ENCODE measurements around the gene CAPN5.

The CAPN5 gene

GRCh38 chr11:77079666-77080065, 12.9 kb downstream of the CAPN5 start:
- in situ Hi-C loops (cut with MboI; ENCODE audit: low pct_unique_long_range_greater_than_20kb, low sequenced_read_pairs) = no loop called here
- no peak for DNase-seq

- in situ Hi-C loops (cut with MboI; ENCODE audit: low pct_unique_long_range_greater_than_20kb, low sequenced_read_pairs) = no loop called here
- DNase-seq = no peak
These were observed 14.0 kb downstream of the CAPN5 start for GRCh38 chr11:77080643-77081210.

- in situ Hi-C loops (cut with MboI; ENCODE audit: low pct_unique_long_range_greater_than_20kb, low sequenced_read_pairs) = no loop called here
- DNase-seq = no peak
These were observed 14.6 kb downstream of the CAPN5 start for GRCh38 chr11:77081381-77081851.

GRCh38 chr11:77081976-77082836, 15.4 kb downstream of the CAPN5 start:
- no peak for DNase-seq
- in situ Hi-C loops (cut with MboI; ENCODE audit: low pct_unique_long_range_greater_than_20kb, low sequenced_read_pairs) = no loop called here

- DNase-seq = peak; percentile 84
- in situ Hi-C loops (cut with MboI; ENCODE audit: low pct_unique_long_range_greater_than_20kb, low sequenced_read_pairs) = no loop called here
These were observed 16.2 kb downstream of the CAPN5 start for GRCh38 chr11:77082838-77083565.

- DNase-seq = no peak
- in situ Hi-C loops (cut with MboI; ENCODE audit: low pct_unique_long_range_greater_than_20kb, low sequenced_read_pairs) = no loop called here
These were observed 16.9 kb downstream of the CAPN5 start for GRCh38 chr11:77083566-77084245.

GRCh38 chr11:77084581-77085191, 17.9 kb downstream of the CAPN5 start:
- no peak for DNase-seq
- in situ Hi-C loops (cut with MboI; ENCODE audit: low pct_unique_long_range_greater_than_20kb, low sequenced_read_pairs) = no loop called here

- in situ Hi-C loops (cut with MboI; ENCODE audit: low pct_unique_long_range_greater_than_20kb, low sequenced_read_pairs) = no loop called here
These were observed 18.9 kb downstream of the CAPN5 start for GRCh38 chr11:77085652-77086051.

GRCh38 chr11:77086521-77087472, 20.0 kb downstream of the CAPN5 start:
- in situ Hi-C loops (cut with MboI; ENCODE audit: low pct_unique_long_range_greater_than_20kb, low sequenced_read_pairs) = no loop called here
- no peak for DNase-seq

More at GRCh38 chr11:77085652-77086051, 18.9 kb downstream of the CAPN5 start:
- DNase-seq = no peak

- no peak for DNase-seq
- in situ Hi-C loops (cut with MboI; ENCODE audit: low pct_unique_long_range_greater_than_20kb, low sequenced_read_pairs) = no loop called here
These were observed 21.0 kb downstream of the CAPN5 start for GRCh38 chr11:77087723-77088225.

- in situ Hi-C loops (cut with MboI; ENCODE audit: low pct_unique_long_range_greater_than_20kb, low sequenced_read_pairs) = no loop called here
- DNase-seq = no peak
These were observed 21.6 kb downstream of the CAPN5 start for GRCh38 chr11:77088236-77089003.

- in situ Hi-C loops (cut with MboI; ENCODE audit: low pct_unique_long_range_greater_than_20kb, low sequenced_read_pairs) = no loop called here
- no peak for DNase-seq
These were observed 22.3 kb downstream of the CAPN5 start for GRCh38 chr11:77089004-77089545.

- in situ Hi-C loops (cut with MboI; ENCODE audit: low pct_unique_long_range_greater_than_20kb, low sequenced_read_pairs) = no loop called here
- no peak for DNase-seq
These were observed 23.2 kb downstream of the CAPN5 start for GRCh38 chr11:77090046-77090372.

GRCh38 chr11:77090373-77091111, 23.8 kb downstream of the CAPN5 start:
- DNase-seq = no peak
- in situ Hi-C loops (cut with MboI; ENCODE audit: low pct_unique_long_range_greater_than_20kb, low sequenced_read_pairs) = no loop called here

GRCh38 chr11:77091146-77091940, 24.6 kb downstream of the CAPN5 start:
- peak; percentile 80 for DNase-seq
- in situ Hi-C loops (cut with MboI; ENCODE audit: low pct_unique_long_range_greater_than_20kb, low sequenced_read_pairs) = no loop called here

GRCh38 chr11:77092382-77092781, 25.6 kb downstream of the CAPN5 start:
- in situ Hi-C loops (cut with MboI; ENCODE audit: low pct_unique_long_range_greater_than_20kb, low sequenced_read_pairs) = no loop called here
- no peak for DNase-seq

Measured in KBM-7 (cell line).